Measurements from ENCODE around the gene FGF19. TPM values are rescaled to one million over a fixed set of nuclear protein-coding genes. Genes with fewer than 3 reads are reported as not detected.

The FGF19 gene
- total RNA-seq, 2 experiments from 2014 or later: not detected

- Mint-ChIP-seq H3K27ac (no peak overlapping the region), H3K4me3 (no peak overlapping the region), H3K36me3 (ENCODE audit: low read depth) (peaks cover 7% of the 10 kb centered on the region), H3K4me1 (ENCODE audit: low read depth) (no peaks in the 10 kb centered on the region), H3K27me3 (ENCODE audit: low read depth) (no peaks in the 10 kb centered on the region), H3K9me3 (ENCODE audit: insufficient read depth) (no peaks in the 10 kb centered on the region)
- ATAC-seq: no peak
- no peak for DNase-seq
- POLR2A ChIA-PET: no interaction called here
- CTCF ChIA-PET: no interaction called here
These were observed 40.5 kb downstream of the FGF19 start for GRCh38 chr11:69663326-69663725.

GRCh38 chr11:69662806-69663205 lies 41.0 kb downstream of the FGF19 start:
- H3K27ac Mint-ChIP-seq: no peak overlapping the region
- ChIA-PET POLR2A (no interaction called here), CTCF (interaction anchor here (2.3 to 5.4 kb wide), 2 partner anchors 8 to 11 kb away, joined by 10 to 33 read pairs; no protein-coding TSS in a partner anchor)
- no peaks in the 10 kb centered on the region for H3K27me3 Mint-ChIP-seq (ENCODE audit: low read depth)
- no peaks in the 10 kb centered on the region for H3K9me3 Mint-ChIP-seq (ENCODE audit: insufficient read depth)
- no peak for ATAC-seq
- no peak for DNase-seq
- no peak overlapping the region for H3K4me3 Mint-ChIP-seq
- H3K4me1 Mint-ChIP-seq (ENCODE audit: low read depth): no peaks in the 10 kb centered on the region
- H3K36me3 Mint-ChIP-seq (ENCODE audit: low read depth): peaks cover 7% of the 10 kb centered on the region

GRCh38 chr11:69662021-69662698 lies 41.7 kb downstream of the FGF19 start:
- peaks cover 4% of the 10 kb centered on the region for H3K36me3 Mint-ChIP-seq (ENCODE audit: low read depth)
- no peak for DNase-seq
- H3K27me3 Mint-ChIP-seq (ENCODE audit: low read depth): no peaks in the 10 kb centered on the region
- POLR2A ChIA-PET: no interaction called here
- H3K4me1 Mint-ChIP-seq (ENCODE audit: low read depth): no peaks in the 10 kb centered on the region
- CTCF ChIA-PET: interaction anchor here (2.3 to 5.4 kb wide), 2 partner anchors 9 to 12 kb away, joined by 10 to 33 read pairs; no protein-coding TSS in a partner anchor
- no peak overlapping the region for H3K27ac Mint-ChIP-seq
- no peak for ATAC-seq
- no peaks in the 10 kb centered on the region for H3K9me3 Mint-ChIP-seq (ENCODE audit: insufficient read depth)
- H3K4me3 Mint-ChIP-seq: no peak overlapping the region

GRCh38 chr11:69661413-69661715 lies 42.5 kb downstream of the FGF19 start:
- H3K36me3 Mint-ChIP-seq (ENCODE audit: low read depth): peaks cover 4% of the 10 kb centered on the region
- CTCF ChIA-PET: interaction anchor here (2.3 to 5.4 kb wide), 2 partner anchors 10 to 13 kb away, joined by 10 to 33 read pairs; no protein-coding TSS in a partner anchor
- no peaks in the 10 kb centered on the region for H3K4me1 Mint-ChIP-seq (ENCODE audit: low read depth)
- H3K27me3 Mint-ChIP-seq (ENCODE audit: low read depth): no peaks in the 10 kb centered on the region
- no peak overlapping the region for H3K27ac Mint-ChIP-seq
- no peaks in the 10 kb centered on the region for H3K9me3 Mint-ChIP-seq (ENCODE audit: insufficient read depth)
- no peak for ATAC-seq
- no peak for DNase-seq
- POLR2A ChIA-PET: no interaction called here
- no peak overlapping the region for H3K4me3 Mint-ChIP-seq

GRCh38 chr11:69660001-69660500 lies 43.8 kb downstream of the FGF19 start:
- DNase-seq (no peak), ATAC-seq (no peak)
- ChIA-PET CTCF (interaction anchor here (5.4 kb wide), 1 partner anchor 11 kb away, joined by 33 read pairs; no protein-coding TSS in a partner anchor), POLR2A (no interaction called here)
- no peaks in the 10 kb centered on the region for H3K4me1 Mint-ChIP-seq (ENCODE audit: low read depth)
- H3K9me3 Mint-ChIP-seq (ENCODE audit: insufficient read depth): no peaks in the 10 kb centered on the region
- H3K4me3 Mint-ChIP-seq: no peak overlapping the region
- H3K27me3 Mint-ChIP-seq (ENCODE audit: low read depth): no peaks in the 10 kb centered on the region
- peaks cover 4% of the 10 kb centered on the region for H3K36me3 Mint-ChIP-seq (ENCODE audit: low read depth)
- no peak overlapping the region for H3K27ac Mint-ChIP-seq

GRCh38 chr11:69659591-69659990 lies 44.2 kb downstream of the FGF19 start:
- POLR2A ChIA-PET: no interaction called here
- Mint-ChIP-seq H3K27me3 (ENCODE audit: low read depth) (no peaks in the 10 kb centered on the region), H3K36me3 (ENCODE audit: low read depth) (peaks cover 4% of the 10 kb centered on the region), H3K4me1 (ENCODE audit: low read depth) (no peaks in the 10 kb centered on the region), H3K9me3 (ENCODE audit: insufficient read depth) (no peaks in the 10 kb centered on the region), H3K27ac (no peak overlapping the region), H3K4me3 (no peak overlapping the region)
- DNase-seq: no peak
- CTCF ChIA-PET: interaction anchor here (5.4 kb wide), 1 partner anchor 11 kb away, joined by 33 read pairs; no protein-coding TSS in a partner anchor
- no peak for ATAC-seq

GRCh38 chr11:69658626-69659450 lies 45.0 kb downstream of the FGF19 start:
- ATAC-seq: no peak
- no peak for DNase-seq
- no peaks in the 10 kb centered on the region for H3K4me1 Mint-ChIP-seq (ENCODE audit: low read depth)
- no peak overlapping the region for H3K27ac Mint-ChIP-seq
- POLR2A ChIA-PET: no interaction called here
- H3K4me3 Mint-ChIP-seq: no peak overlapping the region
- CTCF ChIA-PET: interaction anchor here (5.4 kb wide), 1 partner anchor 12 kb away, joined by 33 read pairs; no protein-coding TSS in a partner anchor
- no peaks in the 10 kb centered on the region for H3K36me3 Mint-ChIP-seq (ENCODE audit: low read depth)
- no peaks in the 10 kb centered on the region for H3K27me3 Mint-ChIP-seq (ENCODE audit: low read depth)
- H3K9me3 Mint-ChIP-seq (ENCODE audit: insufficient read depth): no peaks in the 10 kb centered on the region

- no peaks in the 10 kb centered on the region for H3K27me3 Mint-ChIP-seq (ENCODE audit: low read depth)
- no peaks in the 10 kb centered on the region for H3K9me3 Mint-ChIP-seq (ENCODE audit: insufficient read depth)
- H3K27ac Mint-ChIP-seq: no peak overlapping the region
- no peak overlapping the region for H3K4me3 Mint-ChIP-seq
- no peak for ATAC-seq
- H3K4me1 Mint-ChIP-seq (ENCODE audit: low read depth): no peaks in the 10 kb centered on the region
- no peak for DNase-seq
- no peaks in the 10 kb centered on the region for H3K36me3 Mint-ChIP-seq (ENCODE audit: low read depth)
- ChIA-PET CTCF (interaction anchor here (5.4 kb wide), 1 partner anchor 13 kb away, joined by 33 read pairs; no protein-coding TSS in a partner anchor), POLR2A (no interaction called here)
These were observed 45.8 kb downstream of the FGF19 start for GRCh38 chr11:69657911-69658625.

- no peak for ATAC-seq
- POLR2A ChIA-PET: no interaction called here
- no peak for DNase-seq
- H3K27ac Mint-ChIP-seq: no peak overlapping the region
- H3K9me3 Mint-ChIP-seq (ENCODE audit: insufficient read depth): no peaks in the 10 kb centered on the region
- no peaks in the 10 kb centered on the region for H3K36me3 Mint-ChIP-seq (ENCODE audit: low read depth)
- H3K4me3 Mint-ChIP-seq: no peak overlapping the region
- H3K4me1 Mint-ChIP-seq (ENCODE audit: low read depth): no peaks in the 10 kb centered on the region
- no peaks in the 10 kb centered on the region for H3K27me3 Mint-ChIP-seq (ENCODE audit: low read depth)
- CTCF ChIA-PET: interaction anchor here (5.4 kb wide), 1 partner anchor 13 kb away, joined by 33 read pairs; no protein-coding TSS in a partner anchor
These were observed 46.3 kb downstream of the FGF19 start for GRCh38 chr11:69657456-69657910.

GRCh38 chr11:69656536-69657455 lies 47.0 kb downstream of the FGF19 start:
- ChIA-PET POLR2A (no interaction called here), CTCF (interaction anchor here (1.3 kb wide), 1 partner anchor 15 kb away, joined by 4 read pairs; no protein-coding TSS in a partner anchor)
- H3K4me3 Mint-ChIP-seq: no peak overlapping the region
- H3K36me3 Mint-ChIP-seq (ENCODE audit: low read depth): no peaks in the 10 kb centered on the region
- H3K27ac Mint-ChIP-seq: no peak overlapping the region
- H3K27me3 Mint-ChIP-seq (ENCODE audit: low read depth): no peaks in the 10 kb centered on the region
- DNase-seq (no peak), ATAC-seq (no peak)
- H3K4me1 Mint-ChIP-seq (ENCODE audit: low read depth): no peaks in the 10 kb centered on the region
- H3K9me3 Mint-ChIP-seq (ENCODE audit: insufficient read depth): no peaks in the 10 kb centered on the region
